ENCODE results near the gene SHANK1.

The SHANK1 gene

GRCh38 chr19:50645107-50645506 lies 74.5 kb downstream of the SHANK1 start:
- no peak for DNase-seq (ENCODE audit: extremely low read depth, low read depth)
- no peak for TF ChIP-seq CTCF (IDR thresholded peaks at IDR 0.05; ENCODE audit: low read depth, low read length)

GRCh38 chr19:50644315-50644915 lies 75.2 kb downstream of the SHANK1 start:
- no peak for TF ChIP-seq CTCF (IDR thresholded peaks at IDR 0.05; ENCODE audit: low read depth, low read length)
- no peak for DNase-seq (ENCODE audit: extremely low read depth, low read depth)

DNA sequence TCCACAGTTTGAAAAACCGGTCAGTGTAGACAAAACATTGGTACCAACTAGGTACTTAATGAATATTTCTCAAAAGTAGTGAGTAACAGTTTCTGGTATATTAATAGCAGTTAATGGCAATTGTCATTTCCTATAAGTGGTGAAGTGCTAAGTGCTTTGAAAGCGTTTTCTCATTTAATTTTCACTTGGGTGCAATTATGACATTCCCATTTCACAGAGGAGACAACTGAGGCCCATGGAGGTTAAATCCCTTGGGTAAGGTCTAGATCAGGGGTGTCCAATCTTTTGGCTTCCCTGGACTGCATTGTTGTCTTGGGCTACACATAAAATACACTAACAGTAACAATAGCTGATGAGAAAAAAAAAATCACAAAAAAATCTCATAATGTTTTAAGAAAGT lies 79.2 kb downstream of the SHANK1 start:
- TF ChIP-seq CTCF (IDR thresholded peaks at IDR 0.05; ENCODE audit: low read depth, low read length), result no peak
- DNase-seq (ENCODE audit: extremely low read depth, low read depth), result no peak

- DNase-seq (ENCODE audit: extremely low read depth, low read depth), result no peak
- no peak for TF ChIP-seq CTCF (IDR thresholded peaks at IDR 0.05; ENCODE audit: low read depth, low read length)
Observed at GRCh38 chr19:50639121-50640112, 80.2 kb downstream of the SHANK1 start, which contains the start of gene SYT3. TSS of gene SYT3 (minus strand) at chr19:50639881. CDS start at chr19:50637411, 2,470 bp downstream.

- DNase-seq (ENCODE audit: extremely low read depth, low read depth), result no peak
- TF ChIP-seq CTCF (IDR thresholded peaks at IDR 0.05; ENCODE audit: low read depth, low read length), result no peak
Observed at GRCh38 chr19:50638600-50638999, 81.0 kb downstream of the SHANK1 start.

- no peak for TF ChIP-seq CTCF (IDR thresholded peaks at IDR 0.05; ENCODE audit: low read depth, low read length)
Observed at GRCh38 chr19:50636317-50637085, 83.1 kb downstream of the SHANK1 start.

More at GRCh38 chr19:50636317-50637085, 83.1 kb downstream of the SHANK1 start:
- no peak for DNase-seq (ENCODE audit: extremely low read depth, low read depth)

Measured in AG09319 (cell line).